Spleen (tissue), 11 donors: ENCODE results near the gene GPC4. TPM values are rescaled to one million over a fixed set of nuclear protein-coding genes. Genes with fewer than 3 reads are reported as not detected.

ENCODE experiments used
- DNase-seq: peaks from one replicate; pipeline ENCODE4 v3.0.0-alpha.2; 2020
- H3K27ac ChIP-seq, 8 donors: fragments of 200-600 bp; sonication (generic) in 7 of 8; 1 replicate in 4 of 8; 2 replicates in 4 of 8; pipeline versions ENCODE4 v1.5.0 to v1.8.0; 2016 to 2021; ENCODE audit warnings: inconsistent platforms in 4 of 8, mild to moderate bottlenecking in 4 of 8, moderate library complexity in 1 of 8
- H3K27me3 ChIP-seq, 7 donors: fragments of 200-600 bp; sonication (generic) in 6 of 7; replicated peaks in 1 of 7; 1 replicate in 4 of 7; 2 replicates in 3 of 7; pipeline versions ENCODE4 v1.5.0 to v1.8.0; 2016 to 2021; ENCODE audit warnings: inconsistent platforms in 3 of 7, mild to moderate bottlenecking in 1 of 7
- H3K36me3 ChIP-seq, 6 donors: fragments of 200-600 bp; sonication (generic) in 5 of 6; 1 replicate in 4 of 6; 2 replicates in 2 of 6; pipeline versions ENCODE4 v1.5.0 to v1.8.0; 2016 to 2021; ENCODE audit warnings: inconsistent platforms in 2 of 6
- H3K4me1 ChIP-seq, 6 donors: fragments of 200-600 bp; sonication (generic) in 5 of 6; 1 replicate in 3 of 6; 2 replicates in 3 of 6; pipeline versions ENCODE4 v1.5.0 to v1.8.0; 2016 to 2021; ENCODE audit warnings: inconsistent platforms in 3 of 6
- H3K4me3 ChIP-seq, 8 donors: fragments of 200-600 bp; sonication (generic) in 7 of 8; 1 replicate in 4 of 8; 2 replicates in 4 of 8; pipeline versions ENCODE4 v1.5.0 to v1.8.0; 2016 to 2021; ENCODE audit warnings: inconsistent platforms in 4 of 8, mild to moderate bottlenecking in 4 of 8, moderate library complexity in 2 of 8
- H3K9me3 ChIP-seq, 8 donors: fragments of 200-600 bp; sonication (generic) in 7 of 8; 1 replicate in 4 of 8; 2 replicates in 4 of 8; pipeline versions ENCODE4 v1.5.0 to v1.8.0; 2016 to 2021; ENCODE audit warnings: inconsistent platforms in 4 of 8
- CTCF ChIP-seq, 11 experiments: fragments of 200-600 bp in 7 of 11; fragments of 450-650 bp in 4 of 11; sonication (generic) in 4 of 11; IDR thresholded peaks in 8 of 11; conservative IDR thresholded peaks in 3 of 11; 1 replicate in 7 of 11; 2 replicates in 4 of 11; pipeline versions ENCODE4 v1.4.0 to v1.8.0; 2016 to 2021; ENCODE audit warnings: antibody characterized with exemption in 11 of 11, inconsistent platforms in 4 of 11, mild to moderate bottlenecking in 1 of 11
- POLR2A ChIP-seq, 3 donors: fragments of 450-650 bp; IDR thresholded peaks; one replicate each; pipeline ENCODE4 v1.5.1; 2017; ENCODE audit warnings: antibody characterized with exemption in 3 of 3, mild to moderate bottlenecking in 1 of 3
- POLR2AphosphoS5 ChIP-seq, 3 donors: sonication (generic); formaldehyde crosslinking; IDR thresholded peaks; one replicate each; pipeline ENCODE4 v1.5.1; 2017; ENCODE audit warnings: antibody characterized with exemption in 3 of 3
- WGBS, 5 donors: extraction: QIAGEN DNeasy Blood & Tissue Kit in 3 of 5; methylation state at CpG; one replicate each; pipeline versions ENCODE4 v1.1.5 to v1.1.7; 2013 to 2018; 5-methylcytosine and 5-hydroxymethylcytosine counted together
- intact Hi-C: fragments of 100-400 bp; cut with DNase I; formaldehyde crosslinking; loops from one replicate; pipeline ENCODE4 v1.15.0; 2023; ENCODE audit warnings: low total_unique reads
- polyA plus RNA-seq, 3 donors: library from polyadenylated mRNA; stranded (reverse); fragments of 200-250 nt; gene quantifications; one replicate each; pipeline ENCODE4 v1.2.1, GENCODE V29; 2013
- total RNA-seq, 7 donors: library from RNA; depleted of rRNA in 3 of 7; stranded (reverse); fragments of >200 nt in 3 of 7; fragmentation: NEBNext Ultra II Directional in 4 of 7; extraction: Animal tissue kit (Norgen Biotek cat#: 25700) in 4 of 7; gene quantifications; one replicate each; pipeline versions ENCODE4 v1.1.0 to v1.2.1, GENCODE V29; 2016 to 2021
- donor health status: healthy with polysubstance abuse.
- donor health status: DM: no; HTN: no; CAD: no; lungs with moderate emphysema.
- donor health status: DM: no; HTN: no; CAD: no.
- donor health status: Bipolar disorder and iron deficiency.
- donor health status: healthy.
- donor health status: DM: no; HTN: no; CAD: no.
- donor health status: DM: yes; HTN: yes; CAD: no.

The GPC4 gene
- total and polyA plus RNA-seq, 10 donors: 0.70 to 17.7 (median 4.9) TPM

- intact Hi-C loops: no loop called here
- no peak for TF ChIP-seq CTCF (IDR thresholded peaks at IDR 0.05 in 8 of 11, conservative IDR thresholded peaks at IDR 0.05 in 3 of 11)
- no peak for TF ChIP-seq POLR2A (IDR thresholded peaks at IDR 0.05)
- TF ChIP-seq POLR2AphosphoS5 (IDR thresholded peaks at IDR 0.05): peak in 1 of 3 donors; percentile 6
These were observed 648 bp downstream of the GPC4 start for GRCh38 chrX:133414406-133415275.

DNA sequence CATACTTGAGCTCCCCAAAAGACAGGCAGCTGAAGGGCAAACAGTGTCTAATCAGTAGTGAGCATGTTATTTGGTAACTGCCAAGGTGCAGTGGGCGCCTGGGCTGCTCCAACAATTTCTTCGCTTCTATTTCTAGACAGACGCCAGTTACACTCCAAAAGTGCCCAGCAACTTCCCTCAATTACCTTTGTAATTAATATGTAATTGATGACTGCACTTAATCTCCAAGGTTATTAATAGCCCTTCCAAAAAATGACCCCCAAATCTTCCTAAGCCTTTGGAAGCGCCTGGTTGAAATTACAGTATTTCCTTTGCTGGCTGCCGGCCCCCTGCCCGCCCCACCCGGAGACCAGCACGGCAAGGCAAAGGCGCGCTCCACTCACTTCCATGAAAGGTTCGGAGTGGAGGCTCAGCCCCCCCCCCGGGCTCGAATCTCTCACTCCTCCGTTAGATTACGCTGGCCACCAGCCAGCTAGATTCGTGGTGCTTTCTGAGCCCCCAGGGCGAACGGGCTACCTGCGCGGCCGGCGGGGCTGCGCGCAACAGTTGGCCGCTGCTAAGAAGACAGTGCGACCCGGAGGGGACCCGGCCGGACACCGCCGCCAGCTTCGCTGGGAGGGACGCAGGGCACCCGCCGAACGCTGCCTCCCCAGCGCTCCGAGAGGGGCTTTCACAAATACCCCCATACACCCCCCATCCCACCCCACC is 1.9 kb downstream of the GPC4 start:
- Histone ChIP-seq H3K9me3 (no peaks in the 10 kb centered on the region), H3K36me3 (no peaks in the 10 kb centered on the region), H3K27me3 (peaks cover 0 to 65% (median 34%) of the 10 kb centered on the region in 7 donors), H3K4me3 (peak overlapping the region in 6 of 8 donors; percentile 5 to 67 (median 40)), H3K27ac (no peak overlapping the region), H3K4me1 (peaks cover 0 to 36% (median 4%) of the 10 kb centered on the region in 6 donors)
- 7 to 49% (median 35%) methylated on average over 5 to 38 of the region's 38 CpGs for WGBS, 5 donors
- intact Hi-C loops: no loop called here
- TF ChIP-seq CTCF (IDR thresholded peaks at IDR 0.05 in 8 of 11, conservative IDR thresholded peaks at IDR 0.05 in 3 of 11) (no peak), POLR2AphosphoS5 (IDR thresholded peaks at IDR 0.05) (no peak), POLR2A (IDR thresholded peaks at IDR 0.05) (no peak)
- DNase-seq: no peak

More at GRCh38 chrX:133414406-133415275, 648 bp downstream of the GPC4 start:
- Histone ChIP-seq H3K27me3 (peaks cover 0 to 70% (median 36%) of the 10 kb centered on the region in 7 donors), H3K27ac (peak overlapping the region in 4 of 8 donors; percentile 18 to 47 (median 28)), H3K9me3 (no peaks in the 10 kb centered on the region), H3K36me3 (no peaks in the 10 kb centered on the region), H3K4me1 (peaks cover 0 to 36% (median 4%) of the 10 kb centered on the region in 6 donors), H3K4me3 (peak overlapping the region; percentile 18 to 67 (median 38))
- no peak for DNase-seq
- WGBS, 5 donors: 1 to 57% (median 6%) methylated on average over 21 to 90 of the region's 93 CpGs

- WGBS, 5 donors: 63 to 88% (median 68%) methylated on average over 4 to 5 of the region's 5 CpGs
- intact Hi-C loops: no loop called here
- TF ChIP-seq CTCF (IDR thresholded peaks at IDR 0.05 in 8 of 11, conservative IDR thresholded peaks at IDR 0.05 in 3 of 11) (no peak), POLR2AphosphoS5 (IDR thresholded peaks at IDR 0.05) (no peak), POLR2A (IDR thresholded peaks at IDR 0.05) (no peak)
- H3K27me3 ChIP-seq: peaks cover 0 to 61% (median 27%) of the 10 kb centered on the region in 7 donors
- H3K4me3 ChIP-seq: peak overlapping the region in 2 of 8 donors; percentile 49 to 67
- H3K4me1 ChIP-seq: peaks cover 0 to 36% (median 4%) of the 10 kb centered on the region in 6 donors
- no peak for DNase-seq
- no peaks in the 10 kb centered on the region for H3K9me3 ChIP-seq
- no peak overlapping the region for H3K27ac ChIP-seq
- no peaks in the 10 kb centered on the region for H3K36me3 ChIP-seq
These were observed 2.6 kb downstream of the GPC4 start for GRCh38 chrX:133412665-133413064.
